GM20000 (cell line): Measurements from ENCODE around the gene PKN1.

Source experiments
- DNase-seq: peaks from one replicate; pipeline ENCODE4 v3.0.0; 2012; ENCODE audit warnings: low spot score
- CTCF ChIP-seq: IDR thresholded peaks from 2 replicates; pipeline ENCODE4 v1.5.1; 2012; ENCODE audit warnings: mild to moderate bottlenecking, control low read depth; ENCODE audit errors: extremely low read depth, missing control alignments

PKN1 gene

GRCh38 chr19:14409146-14410023 lies 23.7 kb upstream of the PKN1 start:
- TF ChIP-seq CTCF = no peak
- no peak for DNase-seq

- peak; percentile 12 for DNase-seq
- no peak for TF ChIP-seq CTCF
Observed at GRCh38 chr19:14410091-14411051, 22.7 kb upstream of the PKN1 start.

GRCh38 chr19:14411161-14411937 lies 21.8 kb upstream of the PKN1 start:
- DNase-seq = no peak
- no peak for TF ChIP-seq CTCF

- no peak for DNase-seq
- no peak for TF ChIP-seq CTCF
Observed at GRCh38 chr19:14411938-14412245, 21.2 kb upstream of the PKN1 start.

- no peak for DNase-seq
- no peak for TF ChIP-seq CTCF
Observed at GRCh38 chr19:14412324-14412995, 20.6 kb upstream of the PKN1 start.

GRCh38 chr19:14412996-14413692 lies 20.0 kb upstream of the PKN1 start:
- TF ChIP-seq CTCF = no peak

More at GRCh38 chr19:14412996-14413692, 20.0 kb upstream of the PKN1 start:
- DNase-seq = no peak
